CD4-positive, alpha-beta T cell (primary cell): Measurements from ENCODE around the gene SLC30A1. TPM values are rescaled to one million over a fixed set of nuclear protein-coding genes. Genes with fewer than 3 reads are reported as not detected.

Source experiments
- ATAC-seq: fragments of 200-7000 bp; cut with Tn5 transposase; one replicate; pipeline ENCODE4 v1.10.0; 2022; ENCODE audit warnings: mild to moderate bottlenecking; ENCODE audit not compliant: poor library complexity
- CTCF ChIA-PET: fragments of 350-600 bp; sonication (Branson Sonifier 250); formaldehyde crosslinking; loops from one replicate; lab custom pipeline; 2021; ENCODE audit warnings: antibody characterized with exemption, inconsistent platforms; lab: Charles Lee
- POLR2A ChIA-PET: fragments of 350-600 bp; sonication (Branson Sonifier 250); formaldehyde crosslinking; loops from one replicate; lab custom pipeline; 2021; ENCODE audit warnings: antibody characterized with exemption, inconsistent platforms; lab: Charles Lee
- DNase-seq, 14 experiments: peaks; one replicate each; pipeline ENCODE4 v3.0.0-alpha.2; 2013 to 2020; ENCODE audit warnings: mixed read lengths in 2 of 14
- H3K27ac ChIP-seq, 2 donors: one replicate each; pipeline versions ENCODE4 v1.5.1 to v1.7.0; 2013; ENCODE audit warnings: low read length in 2 of 2, low read depth in 1 of 2, mild to moderate bottlenecking in 1 of 2
- H3K27me3 ChIP-seq, 2 experiments: 1 replicate in 1 of 2; 2 replicates in 1 of 2; pipeline versions ENCODE4 v1.6.1 to v1.7.0; 2013; ENCODE audit warnings: low read length in 2 of 2, control low read depth in 1 of 2, mild to moderate bottlenecking in 1 of 2, moderate library complexity in 1 of 2; ENCODE audit not compliant: insufficient read depth in 2 of 2, control insufficient read depth in 1 of 2
- H3K36me3 ChIP-seq: one replicate; pipeline ENCODE4 v1.6.1; 2013; ENCODE audit warnings: low read length, control low read depth; ENCODE audit not compliant: insufficient read depth
- H3K4me1 ChIP-seq: one replicate; pipeline ENCODE4 v1.6.1; 2013; ENCODE audit warnings: low read length, control low read depth; ENCODE audit not compliant: insufficient read depth
- H3K4me3 ChIP-seq: one replicate; pipeline ENCODE4 v1.5.1; 2013; ENCODE audit warnings: mild to moderate bottlenecking, low read length, moderate library complexity
- H3K9me3 ChIP-seq, 2 experiments: 1 replicate in 1 of 2; 2 replicates in 1 of 2; pipeline versions ENCODE4 v1.6.1 to v1.7.0; 2013; ENCODE audit warnings: low read length in 2 of 2, mild to moderate bottlenecking in 2 of 2, control low read depth in 1 of 2, moderate library complexity in 1 of 2; ENCODE audit not compliant: control insufficient read depth in 1 of 2, insufficient read depth in 1 of 2
- H3K27ac Mint-ChIP-seq: one replicate; pipeline ENCODE4 v1.8.0; 2020; ENCODE audit warnings: mixed read lengths
- H3K27me3 Mint-ChIP-seq: one replicate; pipeline ENCODE4 v1.8.0; 2021; ENCODE audit warnings: mixed read lengths
- H3K36me3 Mint-ChIP-seq: one replicate; pipeline ENCODE4 v1.8.0; 2021; ENCODE audit warnings: low read depth, mixed read lengths
- H3K4me1 Mint-ChIP-seq: one replicate; pipeline ENCODE4 v1.8.0; 2021; ENCODE audit warnings: low read depth, mixed read lengths
- H3K4me3 Mint-ChIP-seq: one replicate; pipeline ENCODE4 v1.8.0; 2020; ENCODE audit warnings: mild to moderate bottlenecking, mixed read lengths
- H3K9me3 Mint-ChIP-seq: one replicate; pipeline ENCODE4 v1.8.0; 2020; ENCODE audit warnings: mixed read lengths
- intact Hi-C, 2 experiments: fragments of 100-400 bp; cut with DNase I in 1 of 2; cut with micrococcal nuclease in 1 of 2; formaldehyde crosslinking; loops; one replicate each; pipeline versions ENCODE4 v1.15.1 to v1.9.0; 2023 to 2025; cut with DNase I, micrococcal nuclease
- total RNA-seq, 174 experiments: library from RNA in 2 of 174; stranded (reverse) in 2 of 174; gene quantifications; one replicate each; pipeline ENCODE4 v1.2.3 and lab custom pipeline; 2021 to 2026
- TF ChIP-seq, protein P1 (sequence below): fragments of 200-600 bp; IDR thresholded peaks from one replicate; pipeline ENCODE4 v1.8.0; 2022; ENCODE audit warnings: antibody characterized with exemption, mild to moderate bottlenecking

Gene SLC30A1
- total RNA-seq, 2 experiments from 2014 or later = 6.0 TPM

DNA sequence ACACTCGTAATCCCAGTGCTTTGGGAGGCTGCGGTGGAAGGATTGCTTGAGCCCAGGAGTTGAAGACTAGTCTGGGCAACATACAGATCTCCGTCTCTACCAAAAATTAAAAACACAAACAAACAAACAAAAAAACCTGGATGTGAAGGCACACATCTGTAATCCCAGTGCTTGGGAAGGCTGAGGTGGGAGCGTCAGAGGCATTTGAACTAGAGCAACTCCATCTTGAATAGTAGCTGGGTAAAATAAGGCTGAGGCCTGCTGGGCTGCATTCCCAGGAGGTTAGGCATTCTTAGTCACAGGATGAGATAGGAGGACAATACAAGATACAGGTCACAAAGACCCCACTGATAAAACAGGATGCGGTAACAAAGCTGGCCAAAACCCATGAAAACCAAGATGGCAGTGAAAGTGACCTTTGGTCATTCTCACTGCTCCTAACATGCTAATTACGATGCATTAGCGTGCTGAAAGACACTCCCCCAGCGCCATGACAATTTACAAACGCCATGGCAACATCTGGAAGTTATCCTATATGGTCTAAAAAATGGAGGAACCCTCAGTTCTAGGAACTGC lies 53.8 kb downstream of the SLC30A1 start:
- H3K27me3 Mint-ChIP-seq = no peaks in the 10 kb centered on the region
- POLR2A ChIA-PET = interaction anchor here (0.6 kb wide), 1 partner anchor 259 kb away, joined by 3 read pairs; no protein-coding TSS in a partner anchor

DNA sequence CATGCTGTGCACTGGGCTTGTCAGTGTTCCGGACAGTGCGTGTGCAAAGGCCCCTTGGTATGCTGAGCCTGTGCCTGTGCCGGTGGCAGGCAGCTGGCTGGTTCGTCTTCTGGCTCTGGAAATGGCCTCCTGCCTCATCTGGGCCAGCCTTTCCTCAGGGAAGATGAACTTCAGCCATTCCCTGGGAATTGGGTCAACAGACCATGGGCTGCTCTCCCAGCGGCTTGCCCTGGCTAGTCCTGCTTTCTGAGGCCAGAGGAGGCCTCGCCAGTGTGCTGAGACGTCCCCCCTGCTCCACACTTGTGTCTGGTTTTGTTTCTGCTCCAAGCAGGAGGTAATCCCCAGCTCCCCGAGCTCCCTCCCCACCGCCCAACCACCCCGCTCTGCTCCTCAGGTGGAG lies 54.4 kb downstream of the SLC30A1 start:
- Histone ChIP-seq H3K27me3 (no peaks in the 10 kb centered on the region), H3K9me3 (no peaks in the 10 kb centered on the region), H3K4me1 (peaks cover 11% of the 10 kb centered on the region), H3K4me3 (no peak overlapping the region), H3K27ac (no peak overlapping the region), H3K36me3 (no peaks in the 10 kb centered on the region)
- H3K36me3 Mint-ChIP-seq = no peaks in the 10 kb centered on the region
- no peak overlapping the region for H3K4me3 Mint-ChIP-seq
- no peaks in the 10 kb centered on the region for H3K27me3 Mint-ChIP-seq
- H3K4me1 Mint-ChIP-seq = peaks cover 12% of the 10 kb centered on the region
- TF ChIP-seq, protein P1, sequence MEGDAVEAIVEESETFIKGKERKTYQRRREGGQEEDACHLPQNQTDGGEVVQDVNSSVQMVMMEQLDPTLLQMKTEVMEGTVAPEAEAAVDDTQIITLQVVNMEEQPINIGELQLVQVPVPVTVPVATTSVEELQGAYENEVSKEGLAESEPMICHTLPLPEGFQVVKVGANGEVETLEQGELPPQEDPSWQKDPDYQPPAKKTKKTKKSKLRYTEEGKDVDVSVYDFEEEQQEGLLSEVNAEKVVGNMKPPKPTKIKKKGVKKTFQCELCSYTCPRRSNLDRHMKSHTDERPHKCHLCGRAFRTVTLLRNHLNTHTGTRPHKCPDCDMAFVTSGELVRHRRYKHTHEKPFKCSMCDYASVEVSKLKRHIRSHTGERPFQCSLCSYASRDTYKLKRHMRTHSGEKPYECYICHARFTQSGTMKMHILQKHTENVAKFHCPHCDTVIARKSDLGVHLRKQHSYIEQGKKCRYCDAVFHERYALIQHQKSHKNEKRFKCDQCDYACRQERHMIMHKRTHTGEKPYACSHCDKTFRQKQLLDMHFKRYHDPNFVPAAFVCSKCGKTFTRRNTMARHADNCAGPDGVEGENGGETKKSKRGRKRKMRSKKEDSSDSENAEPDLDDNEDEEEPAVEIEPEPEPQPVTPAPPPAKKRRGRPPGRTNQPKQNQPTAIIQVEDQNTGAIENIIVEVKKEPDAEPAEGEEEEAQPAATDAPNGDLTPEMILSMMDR = no peak
- ChIA-PET CTCF (no interaction called here), POLR2A (interaction anchor here (0.6 kb wide), 1 partner anchor 260 kb away, joined by 3 read pairs; no protein-coding TSS in a partner anchor)
- DNase-seq = no peak
- H3K27ac Mint-ChIP-seq = no peak overlapping the region
- intact Hi-C loops = no loop called here
- H3K9me3 Mint-ChIP-seq = no peaks in the 10 kb centered on the region
- no peak for ATAC-seq

More for the DNA sequence above, 53.8 kb downstream of the SLC30A1 start:
- Histone ChIP-seq H3K36me3 (no peaks in the 10 kb centered on the region), H3K27me3 (no peaks in the 10 kb centered on the region), H3K4me1 (peaks cover 11% of the 10 kb centered on the region), H3K27ac (no peak overlapping the region), H3K4me3 (no peak overlapping the region), H3K9me3 (no peaks in the 10 kb centered on the region)
- H3K27ac Mint-ChIP-seq = no peak overlapping the region
- H3K4me3 Mint-ChIP-seq = no peak overlapping the region
- H3K36me3 Mint-ChIP-seq = no peaks in the 10 kb centered on the region
- TF ChIP-seq, protein P1 = no peak
- no peaks in the 10 kb centered on the region for H3K9me3 Mint-ChIP-seq
- H3K4me1 Mint-ChIP-seq = peaks cover 14% of the 10 kb centered on the region
- DNase-seq (no peak), ATAC-seq (no peak)
- CTCF ChIA-PET = no interaction called here
- intact Hi-C loops = no loop called here

DNA sequence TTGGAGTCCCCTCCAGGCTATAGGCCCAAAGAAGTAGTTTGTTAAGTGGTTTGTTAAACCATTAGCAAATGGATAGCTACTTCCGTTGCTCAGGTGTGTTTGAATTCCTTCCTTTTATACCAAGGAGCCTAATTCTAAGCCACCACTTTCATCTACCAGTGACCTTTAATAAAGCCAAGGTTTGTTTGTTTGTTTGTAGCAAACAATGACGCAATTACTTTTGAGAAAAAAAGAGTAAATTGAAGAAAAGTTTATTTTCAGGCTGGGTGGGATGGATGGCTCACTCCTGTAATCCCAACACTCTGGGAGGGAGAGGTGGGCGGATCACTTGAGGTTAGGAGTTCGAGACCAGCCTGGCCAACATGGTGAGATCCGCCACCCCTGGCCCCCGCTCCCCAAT lies 56.2 kb downstream of the SLC30A1 start:
- ChIA-PET POLR2A (no interaction called here), CTCF (interaction anchor here (0.8 kb wide), 1 partner anchor 8 kb away, joined by 3 read pairs; no protein-coding TSS in a partner anchor)
- no peaks in the 10 kb centered on the region for H3K36me3 ChIP-seq
- ATAC-seq (no peak), DNase-seq (no peak)
- no peak overlapping the region for H3K4me3 Mint-ChIP-seq
- peaks cover 8% of the 10 kb centered on the region for H3K4me1 Mint-ChIP-seq
- H3K27me3 ChIP-seq = no peaks in the 10 kb centered on the region
- H3K4me3 ChIP-seq = no peak overlapping the region
- no peaks in the 10 kb centered on the region for H3K9me3 Mint-ChIP-seq
- H3K27ac ChIP-seq = no peak overlapping the region
- no peak overlapping the region for H3K27ac Mint-ChIP-seq
- no peaks in the 10 kb centered on the region for H3K27me3 Mint-ChIP-seq
- peaks cover 7% of the 10 kb centered on the region for H3K4me1 ChIP-seq
- H3K36me3 Mint-ChIP-seq = no peaks in the 10 kb centered on the region
- H3K9me3 ChIP-seq = no peaks in the 10 kb centered on the region
- intact Hi-C loops = no loop called here
- TF ChIP-seq, protein P1 = no peak

Other genes starting within 250 kb of the SLC30A1 start
- not detected for gene RD3, start 87.0 kb downstream of the SLC30A1 start, total RNA-seq
- gene NEK2, start 96.5 kb upstream of the SLC30A1 start, total RNA-seq = not detected